GM23338 (cell line): Measurements from ENCODE around the gene CMPK2. TPM values are rescaled to one million over a fixed set of nuclear protein-coding genes. Genes with fewer than 3 reads are reported as not detected.

ENCODE experiments used
- ATAC-seq: fragments of 200-7000 bp; cut with Tn5 transposase; 3 replicates; pipeline ENCODE4 v1.9.1; 2020
- DNase-seq: peaks from one replicate; pipeline ENCODE4 v3.0.0-alpha.2; 2015; ENCODE audit warnings: low spot score
- H2AFZ ChIP-seq: fragments of 200-600 bp; sonication (generic); 2 replicates; pipeline ENCODE4 v1.8.0; 2016; ENCODE audit warnings: antibody characterized with exemption, mild to moderate bottlenecking, moderate library complexity
- H3F3A ChIP-seq: fragments of 200-600 bp; sonication (generic); replicated peaks from 2 replicates; pipeline ENCODE4 v1.8.0; 2017; ENCODE audit warnings: antibody characterized with exemption, mixed run types, low read depth
- H3K27ac ChIP-seq: fragments of 200-600 bp; sonication (generic); 2 replicates; pipeline ENCODE4 v1.6.1; 2016; ENCODE audit warnings: low read depth
- H3K27me3 ChIP-seq: fragments of 200-600 bp; sonication (generic); 2 replicates; pipeline ENCODE4 v1.8.0; 2016; ENCODE audit warnings: mild to moderate bottlenecking, mixed run types, moderate library complexity; ENCODE audit not compliant: insufficient read depth
- H3K36me3 ChIP-seq: fragments of 200-600 bp; sonication (generic); 2 replicates; pipeline ENCODE4 v1.8.0; 2016; ENCODE audit warnings: mild to moderate bottlenecking; ENCODE audit not compliant: insufficient read depth
- H3K4me1 ChIP-seq: fragments of 200-600 bp; sonication (generic); 2 replicates; pipeline ENCODE4 v1.8.0; 2016; ENCODE audit warnings: mild to moderate bottlenecking, moderate library complexity; ENCODE audit not compliant: insufficient read depth
- H3K4me2 ChIP-seq: fragments of 200-600 bp; sonication (generic); 2 replicates; pipeline ENCODE4 v1.7.1; 2017; ENCODE audit warnings: mixed run types
- H3K4me3 ChIP-seq: fragments of 200-600 bp; sonication (generic); 2 replicates; pipeline ENCODE4 v1.6.1; 2016; ENCODE audit warnings: mixed run types
- H3K79me2 ChIP-seq: fragments of 200-600 bp; sonication (generic); replicated peaks from 2 replicates; pipeline ENCODE4 v1.8.0; 2017; ENCODE audit warnings: mild to moderate bottlenecking; ENCODE audit not compliant: insufficient read depth
- H3K9me2 ChIP-seq: fragments of 200-600 bp; sonication (generic); 2 replicates; pipeline ENCODE4 v1.8.0; 2017; ENCODE audit not compliant: insufficient read depth
- H4K20me1 ChIP-seq: fragments of 200-600 bp; sonication (generic); replicated peaks from 2 replicates; pipeline ENCODE4 v1.8.0; 2017; ENCODE audit warnings: mild to moderate bottlenecking; ENCODE audit not compliant: insufficient read depth
- H3K27ac Mint-ChIP-seq: 2 replicates; pipeline ENCODE4 v1.8.0; 2020; ENCODE audit warnings: inconsistent platforms, mild to moderate bottlenecking, moderate library complexity, mixed read lengths
- H3K27me3 Mint-ChIP-seq: 3 replicates; pipeline ENCODE4 v1.8.0; 2022; ENCODE audit warnings: low read depth, mild to moderate bottlenecking, moderate library complexity, mixed read lengths, inconsistent platforms; ENCODE audit not compliant: insufficient read depth, poor library complexity
- H3K36me3 Mint-ChIP-seq: 3 replicates; pipeline ENCODE4 v1.8.0; 2021; ENCODE audit warnings: low read depth, mild to moderate bottlenecking, inconsistent platforms, moderate library complexity, mixed read lengths
- H3K4me1 Mint-ChIP-seq: 3 replicates; pipeline ENCODE4 v1.8.0; 2020; ENCODE audit warnings: mild to moderate bottlenecking, inconsistent platforms, mixed read lengths
- H3K4me3 Mint-ChIP-seq: 3 replicates; pipeline ENCODE4 v1.8.0; 2021; ENCODE audit warnings: moderate library complexity, mild to moderate bottlenecking, inconsistent platforms, mixed read lengths
- H3K9me3 Mint-ChIP-seq: 3 replicates; pipeline ENCODE4 v1.8.0; 2020; ENCODE audit warnings: moderate library complexity, mild to moderate bottlenecking, inconsistent platforms, mixed read lengths
- EZH2 ChIP-seq: fragments of 200-600 bp; sonication (generic); IDR thresholded peaks from one replicate; pipeline ENCODE4 v1.8.0; 2017; ENCODE audit warnings: antibody characterized with exemption, mild to moderate bottlenecking, low read depth; ENCODE audit not compliant: unreplicated experiment
- EZH2phosphoT487 ChIP-seq: fragments of 200-600 bp; sonication (generic); IDR thresholded peaks from one replicate; pipeline ENCODE4 v1.8.1; 2018; ENCODE audit warnings: antibody characterized with exemption; ENCODE audit not compliant: unreplicated experiment
- JUNB ChIP-seq: IDR thresholded peaks from one replicate; pipeline ENCODE4 v1.6.1; 2016; ENCODE audit warnings: antibody characterized with exemption; ENCODE audit not compliant: unreplicated experiment
- NANOG ChIP-seq: IDR thresholded peaks from 2 replicates; pipeline ENCODE4 v1.6.1; 2016; ENCODE audit warnings: antibody characterized with exemption, borderline replicate concordance
- POLR2AphosphoS5 ChIP-seq: IDR thresholded peaks from 2 replicates; pipeline ENCODE4 v1.6.1; 2016; ENCODE audit warnings: antibody characterized with exemption, low read depth
- STAT1 ChIP-seq: IDR thresholded peaks from one replicate; pipeline ENCODE4 v1.6.1; 2016; ENCODE audit warnings: antibody characterized with exemption; ENCODE audit not compliant: unreplicated experiment
- ZNF114 ChIP-seq: fragments of 250-450 bp; sonication (Bioruptor Pico); IDR thresholded peaks from 2 replicates; pipeline ENCODE4 v1.5.0; 2020; ENCODE audit warnings: mild to moderate bottlenecking, moderate library complexity
- ZNF331 ChIP-seq: fragments of 250-450 bp; sonication (Bioruptor Pico); IDR thresholded peaks from 2 replicates; pipeline ENCODE4 v1.5.0; 2020; ENCODE audit warnings: low read depth, mild to moderate bottlenecking, moderate library complexity
- polyA plus RNA-seq: library from polyadenylated mRNA; unstranded; fragments of >200 nt; fragmentation: Nextera tagmentation; extraction: Ambion mirVana; gene quantifications from 2 replicates; pipeline ENCODE4 v1.2.1, GENCODE V29; 2016
- total RNA-seq: library from RNA; depleted of rRNA; stranded (reverse); fragments of >200 nt; shearing (Covaris generic); gene quantifications from 2 replicates; pipeline ENCODE4 v1.2.3, GENCODE V29; 2014
- TF ChIP-seq, protein P1 (sequence below): fragments of 250-450 bp; sonication (Bioruptor Pico); IDR thresholded peaks from 2 replicates; pipeline ENCODE4 v1.5.0; 2020; ENCODE audit warnings: mild to moderate bottlenecking, moderate library complexity
- TF ChIP-seq, protein P2 (sequence below), 2 experiments: fragments of 200-600 bp in 1 of 2; sonication (generic) in 1 of 2; conservative IDR thresholded peaks; 2 replicates each; pipeline versions ENCODE4 v1.5.1 to v1.6.1; 2016 to 2017; ENCODE audit warnings: antibody characterized with exemption in 2 of 2, low read depth in 2 of 2, mild to moderate bottlenecking in 2 of 2, moderate library complexity in 1 of 2
- TF ChIP-seq, protein P3 (sequence below): IDR thresholded peaks from one replicate; pipeline ENCODE4 v1.6.1; 2018; ENCODE audit warnings: antibody characterized with exemption; ENCODE audit not compliant: unreplicated experiment
- TF ChIP-seq, protein P4 (sequence below): IDR thresholded peaks from 2 replicates; pipeline ENCODE4 v1.6.1; 2016; ENCODE audit warnings: antibody characterized with exemption

The CMPK2 gene
- total and polyA plus RNA-seq, 2 experiments from 2014 or later = 0.13 to 0.56 TPM

DNA sequence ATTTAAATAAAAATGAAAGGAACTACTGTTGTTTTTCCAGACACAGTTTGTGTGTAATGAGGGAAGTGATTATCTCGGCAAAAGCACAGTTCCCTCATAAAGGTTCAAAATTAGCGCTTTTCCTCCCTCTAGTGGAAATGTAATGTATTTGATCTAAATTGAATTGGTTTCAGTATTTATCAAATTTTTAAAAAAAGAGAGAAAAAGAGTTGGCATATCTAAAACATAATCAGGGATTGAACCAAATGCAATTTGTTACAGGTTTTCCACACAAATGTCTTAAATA is 37.5 kb downstream of the CMPK2 start (continued):
- TF ChIP-seq, protein P1, sequence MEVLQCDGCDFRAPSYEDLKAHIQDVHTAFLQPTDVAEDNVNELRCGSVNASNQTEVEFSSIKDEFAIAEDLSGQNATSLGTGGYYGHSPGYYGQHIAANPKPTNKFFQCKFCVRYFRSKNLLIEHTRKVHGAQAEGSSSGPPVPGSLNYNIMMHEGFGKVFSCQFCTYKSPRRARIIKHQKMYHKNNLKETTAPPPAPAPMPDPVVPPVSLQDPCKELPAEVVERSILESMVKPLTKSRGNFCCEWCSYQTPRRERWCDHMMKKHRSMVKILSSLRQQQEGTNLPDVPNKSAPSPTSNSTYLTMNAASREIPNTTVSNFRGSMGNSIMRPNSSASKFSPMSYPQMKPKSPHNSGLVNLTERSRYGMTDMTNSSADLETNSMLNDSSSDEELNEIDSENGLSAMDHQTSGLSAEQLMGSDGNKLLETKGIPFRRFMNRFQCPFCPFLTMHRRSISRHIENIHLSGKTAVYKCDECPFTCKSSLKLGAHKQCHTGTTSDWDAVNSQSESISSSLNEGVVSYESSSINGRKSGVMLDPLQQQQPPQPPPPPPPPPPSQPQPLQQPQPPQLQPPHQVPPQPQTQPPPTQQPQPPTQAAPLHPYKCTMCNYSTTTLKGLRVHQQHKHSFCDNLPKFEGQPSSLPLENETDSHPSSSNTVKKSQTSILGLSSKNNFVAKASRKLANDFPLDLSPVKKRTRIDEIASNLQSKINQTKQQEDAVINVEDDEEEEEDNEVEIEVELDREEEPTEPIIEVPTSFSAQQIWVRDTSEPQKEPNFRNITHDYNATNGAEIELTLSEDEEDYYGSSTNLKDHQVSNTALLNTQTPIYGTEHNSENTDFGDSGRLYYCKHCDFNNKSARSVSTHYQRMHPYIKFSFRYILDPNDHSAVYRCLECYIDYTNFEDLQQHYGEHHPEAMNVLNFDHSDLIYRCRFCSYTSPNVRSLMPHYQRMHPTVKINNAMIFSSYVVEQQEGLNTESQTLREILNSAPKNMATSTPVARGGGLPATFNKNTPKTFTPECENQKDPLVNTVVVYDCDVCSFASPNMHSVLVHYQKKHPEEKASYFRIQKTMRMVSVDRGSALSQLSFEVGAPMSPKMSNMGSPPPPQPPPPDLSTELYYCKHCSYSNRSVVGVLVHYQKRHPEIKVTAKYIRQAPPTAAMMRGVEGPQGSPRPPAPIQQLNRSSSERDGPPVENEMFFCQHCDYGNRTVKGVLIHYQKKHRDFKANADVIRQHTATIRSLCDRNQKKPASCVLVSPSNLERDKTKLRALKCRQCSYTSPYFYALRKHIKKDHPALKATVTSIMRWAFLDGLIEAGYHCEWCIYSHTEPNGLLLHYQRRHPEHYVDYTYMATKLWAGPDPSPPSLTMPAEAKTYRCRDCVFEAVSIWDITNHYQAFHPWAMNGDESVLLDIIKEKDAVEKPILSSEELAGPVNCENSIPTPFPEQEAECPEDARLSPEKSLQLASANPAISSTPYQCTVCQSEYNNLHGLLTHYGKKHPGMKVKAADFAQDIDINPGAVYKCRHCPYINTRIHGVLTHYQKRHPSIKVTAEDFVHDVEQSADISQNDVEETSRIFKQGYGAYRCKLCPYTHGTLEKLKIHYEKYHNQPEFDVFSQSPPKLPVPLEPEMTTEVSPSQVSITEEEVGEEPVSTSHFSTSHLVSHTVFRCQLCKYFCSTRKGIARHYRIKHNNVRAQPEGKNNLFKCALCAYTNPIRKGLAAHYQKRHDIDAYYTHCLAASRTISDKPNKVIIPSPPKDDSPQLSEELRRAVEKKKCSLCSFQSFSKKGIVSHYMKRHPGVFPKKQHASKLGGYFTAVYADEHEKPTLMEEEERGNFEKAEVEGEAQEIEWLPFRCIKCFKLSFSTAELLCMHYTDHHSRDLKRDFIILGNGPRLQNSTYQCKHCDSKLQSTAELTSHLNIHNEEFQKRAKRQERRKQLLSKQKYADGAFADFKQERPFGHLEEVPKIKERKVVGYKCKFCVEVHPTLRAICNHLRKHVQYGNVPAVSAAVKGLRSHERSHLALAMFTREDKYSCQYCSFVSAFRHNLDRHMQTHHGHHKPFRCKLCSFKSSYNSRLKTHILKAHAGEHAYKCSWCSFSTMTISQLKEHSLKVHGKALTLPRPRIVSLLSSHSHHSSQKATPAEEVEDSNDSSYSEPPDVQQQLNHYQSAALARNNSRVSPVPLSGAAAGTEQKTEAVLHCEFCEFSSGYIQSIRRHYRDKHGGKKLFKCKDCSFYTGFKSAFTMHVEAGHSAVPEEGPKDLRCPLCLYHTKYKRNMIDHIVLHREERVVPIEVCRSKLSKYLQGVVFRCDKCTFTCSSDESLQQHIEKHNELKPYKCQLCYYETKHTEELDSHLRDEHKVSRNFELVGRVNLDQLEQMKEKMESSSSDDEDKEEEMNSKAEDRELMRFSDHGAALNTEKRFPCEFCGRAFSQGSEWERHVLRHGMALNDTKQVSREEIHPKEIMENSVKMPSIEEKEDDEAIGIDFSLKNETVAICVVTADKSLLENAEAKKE = no peak
- TF ChIP-seq, protein P2, sequence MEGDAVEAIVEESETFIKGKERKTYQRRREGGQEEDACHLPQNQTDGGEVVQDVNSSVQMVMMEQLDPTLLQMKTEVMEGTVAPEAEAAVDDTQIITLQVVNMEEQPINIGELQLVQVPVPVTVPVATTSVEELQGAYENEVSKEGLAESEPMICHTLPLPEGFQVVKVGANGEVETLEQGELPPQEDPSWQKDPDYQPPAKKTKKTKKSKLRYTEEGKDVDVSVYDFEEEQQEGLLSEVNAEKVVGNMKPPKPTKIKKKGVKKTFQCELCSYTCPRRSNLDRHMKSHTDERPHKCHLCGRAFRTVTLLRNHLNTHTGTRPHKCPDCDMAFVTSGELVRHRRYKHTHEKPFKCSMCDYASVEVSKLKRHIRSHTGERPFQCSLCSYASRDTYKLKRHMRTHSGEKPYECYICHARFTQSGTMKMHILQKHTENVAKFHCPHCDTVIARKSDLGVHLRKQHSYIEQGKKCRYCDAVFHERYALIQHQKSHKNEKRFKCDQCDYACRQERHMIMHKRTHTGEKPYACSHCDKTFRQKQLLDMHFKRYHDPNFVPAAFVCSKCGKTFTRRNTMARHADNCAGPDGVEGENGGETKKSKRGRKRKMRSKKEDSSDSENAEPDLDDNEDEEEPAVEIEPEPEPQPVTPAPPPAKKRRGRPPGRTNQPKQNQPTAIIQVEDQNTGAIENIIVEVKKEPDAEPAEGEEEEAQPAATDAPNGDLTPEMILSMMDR (conservative IDR thresholded peaks at IDR 0.05; ENCODE audit: low read depth in 2 of 2) = peak; percentile 58 to 70
- no peak for TF ChIP-seq ZNF114

DNA sequence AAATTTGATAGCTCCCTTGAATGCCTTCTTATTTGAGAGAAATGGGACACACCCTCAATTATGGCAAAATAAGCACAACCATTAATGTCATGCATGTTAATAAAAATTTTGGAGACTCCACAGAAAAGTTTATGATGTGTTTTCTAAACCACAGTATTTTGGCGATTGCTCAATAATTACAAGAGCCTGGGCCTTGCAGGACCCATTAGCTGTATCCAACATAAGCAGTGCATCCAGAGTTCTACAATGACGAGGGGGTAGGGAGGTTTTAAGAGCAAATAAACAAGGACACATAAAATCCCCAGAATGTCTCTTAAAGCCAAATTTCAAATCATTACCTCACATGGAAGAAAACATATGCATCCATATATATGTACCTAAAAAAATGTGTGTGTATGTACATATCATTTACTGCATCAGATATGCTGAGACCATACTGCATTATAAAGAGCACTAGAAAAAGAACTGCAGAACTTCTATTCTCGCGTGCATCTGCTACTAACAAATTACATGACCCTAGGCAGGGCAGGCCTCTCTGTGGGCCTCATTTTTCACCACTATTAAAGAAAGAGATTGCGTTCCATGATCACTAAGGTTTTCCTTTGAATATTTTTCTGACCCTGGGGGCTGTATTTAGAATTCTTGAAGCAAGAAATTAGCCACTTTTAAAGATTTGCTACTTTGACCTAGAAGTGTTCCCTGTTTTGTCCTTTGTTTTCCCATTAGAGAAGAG is 38.0 kb downstream of the CMPK2 start:
- H3K27ac ChIP-seq = no peak overlapping the region
- peaks cover 12% of the 10 kb centered on the region for H3K36me3 Mint-ChIP-seq
- TF ChIP-seq EZH2 (no peak), JUNB (no peak), EZH2phosphoT487 (no peak), ZNF114 (no peak), ZNF331 (CRISPR knock-in tag) (no peak), NANOG (no peak), STAT1 (no peak), POLR2AphosphoS5 (no peak)
- TF ChIP-seq, protein P3, sequence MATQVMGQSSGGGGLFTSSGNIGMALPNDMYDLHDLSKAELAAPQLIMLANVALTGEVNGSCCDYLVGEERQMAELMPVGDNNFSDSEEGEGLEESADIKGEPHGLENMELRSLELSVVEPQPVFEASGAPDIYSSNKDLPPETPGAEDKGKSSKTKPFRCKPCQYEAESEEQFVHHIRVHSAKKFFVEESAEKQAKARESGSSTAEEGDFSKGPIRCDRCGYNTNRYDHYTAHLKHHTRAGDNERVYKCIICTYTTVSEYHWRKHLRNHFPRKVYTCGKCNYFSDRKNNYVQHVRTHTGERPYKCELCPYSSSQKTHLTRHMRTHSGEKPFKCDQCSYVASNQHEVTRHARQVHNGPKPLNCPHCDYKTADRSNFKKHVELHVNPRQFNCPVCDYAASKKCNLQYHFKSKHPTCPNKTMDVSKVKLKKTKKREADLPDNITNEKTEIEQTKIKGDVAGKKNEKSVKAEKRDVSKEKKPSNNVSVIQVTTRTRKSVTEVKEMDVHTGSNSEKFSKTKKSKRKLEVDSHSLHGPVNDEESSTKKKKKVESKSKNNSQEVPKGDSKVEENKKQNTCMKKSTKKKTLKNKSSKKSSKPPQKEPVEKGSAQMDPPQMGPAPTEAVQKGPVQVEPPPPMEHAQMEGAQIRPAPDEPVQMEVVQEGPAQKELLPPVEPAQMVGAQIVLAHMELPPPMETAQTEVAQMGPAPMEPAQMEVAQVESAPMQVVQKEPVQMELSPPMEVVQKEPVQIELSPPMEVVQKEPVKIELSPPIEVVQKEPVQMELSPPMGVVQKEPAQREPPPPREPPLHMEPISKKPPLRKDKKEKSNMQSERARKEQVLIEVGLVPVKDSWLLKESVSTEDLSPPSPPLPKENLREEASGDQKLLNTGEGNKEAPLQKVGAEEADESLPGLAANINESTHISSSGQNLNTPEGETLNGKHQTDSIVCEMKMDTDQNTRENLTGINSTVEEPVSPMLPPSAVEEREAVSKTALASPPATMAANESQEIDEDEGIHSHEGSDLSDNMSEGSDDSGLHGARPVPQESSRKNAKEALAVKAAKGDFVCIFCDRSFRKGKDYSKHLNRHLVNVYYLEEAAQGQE = no peak
- TF ChIP-seq, protein P4, sequence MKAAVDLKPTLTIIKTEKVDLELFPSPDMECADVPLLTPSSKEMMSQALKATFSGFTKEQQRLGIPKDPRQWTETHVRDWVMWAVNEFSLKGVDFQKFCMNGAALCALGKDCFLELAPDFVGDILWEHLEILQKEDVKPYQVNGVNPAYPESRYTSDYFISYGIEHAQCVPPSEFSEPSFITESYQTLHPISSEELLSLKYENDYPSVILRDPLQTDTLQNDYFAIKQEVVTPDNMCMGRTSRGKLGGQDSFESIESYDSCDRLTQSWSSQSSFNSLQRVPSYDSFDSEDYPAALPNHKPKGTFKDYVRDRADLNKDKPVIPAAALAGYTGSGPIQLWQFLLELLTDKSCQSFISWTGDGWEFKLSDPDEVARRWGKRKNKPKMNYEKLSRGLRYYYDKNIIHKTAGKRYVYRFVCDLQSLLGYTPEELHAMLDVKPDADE = no peak

More for the DNA sequence above, 38.0 kb downstream of the CMPK2 start:
- Histone ChIP-seq H3F3A (no peaks in the 10 kb centered on the region), H2AFZ (no peak overlapping the region), H3K9me2 (no peaks in the 10 kb centered on the region), H3K36me3 (no peaks in the 10 kb centered on the region), H3K79me2 (no peaks in the 10 kb centered on the region), H3K4me1 (0 out of 2 replicates have a peak, but pooled peaks cover 3% of the 10 kb centered on the region), H3K4me3 (no peak overlapping the region), H4K20me1 (no peaks in the 10 kb centered on the region), H3K4me2 (no peak overlapping the region), H3K27me3 (no peaks in the 10 kb centered on the region)
- H3K4me1 Mint-ChIP-seq = peaks cover 2% of the 10 kb centered on the region; the same call in 1 of the 3 replicates
- DNase-seq (no peak), ATAC-seq (no peak)
- H3K9me3 Mint-ChIP-seq = peaks cover 34% of the 10 kb centered on the region
- H3K4me3 Mint-ChIP-seq = no peak overlapping the region
- H3K27me3 Mint-ChIP-seq = no peaks in the 10 kb centered on the region
- H3K27ac Mint-ChIP-seq = no peak overlapping the region
